H7 (cell line): ENCODE data around the gene COP1. TPM values are rescaled to one million over a fixed set of nuclear protein-coding genes. Genes with fewer than 3 reads are reported as not detected.

ENCODE experiments used
- DNase-seq: peaks from one replicate; pipeline ENCODE4 v3.0.0; 2012
- H3K27me3 ChIP-seq: 2 replicates; pipeline ENCODE4 v1.6.0; 2011; ENCODE audit warnings: mild to moderate bottlenecking, low read length; ENCODE audit not compliant: control insufficient read depth, insufficient read depth
- H3K36me3 ChIP-seq: replicated peaks from 2 replicates; pipeline ENCODE4 v1.5.1; 2011; ENCODE audit warnings: low read length; ENCODE audit not compliant: control insufficient read depth, insufficient read depth
- H3K4me3 ChIP-seq: 2 replicates; pipeline ENCODE4 v1.5.1; 2011; ENCODE audit warnings: low read depth, mild to moderate bottlenecking, control low read depth, low read length, moderate library complexity; ENCODE audit not compliant: insufficient read depth
- total RNA-seq: library from RNA; depleted of rRNA; stranded (reverse); fragments of >200 nt; shearing (Covaris generic); gene quantifications from 2 replicates; pipeline ENCODE4 v1.2.3, GENCODE V29; 2014

The COP1 gene
- total RNA-seq, 1 experiment from 2014 or later = 61.9 TPM

- no peaks in the 10 kb centered on the region for H3K27me3 ChIP-seq
- no peak for DNase-seq
- no peak overlapping the region for H3K4me3 ChIP-seq
- H3K36me3 ChIP-seq = no peaks in the 10 kb centered on the region
Observed at GRCh38 chr1:176178316-176178715, 28.8 kb downstream of the COP1 start.

- Histone ChIP-seq H3K36me3 (no peaks in the 10 kb centered on the region), H3K27me3 (no peaks in the 10 kb centered on the region), H3K4me3 (no peak overlapping the region)
- DNase-seq = no peak
Observed at GRCh38 chr1:176177764-176178163, 29.3 kb downstream of the COP1 start.

DNA sequence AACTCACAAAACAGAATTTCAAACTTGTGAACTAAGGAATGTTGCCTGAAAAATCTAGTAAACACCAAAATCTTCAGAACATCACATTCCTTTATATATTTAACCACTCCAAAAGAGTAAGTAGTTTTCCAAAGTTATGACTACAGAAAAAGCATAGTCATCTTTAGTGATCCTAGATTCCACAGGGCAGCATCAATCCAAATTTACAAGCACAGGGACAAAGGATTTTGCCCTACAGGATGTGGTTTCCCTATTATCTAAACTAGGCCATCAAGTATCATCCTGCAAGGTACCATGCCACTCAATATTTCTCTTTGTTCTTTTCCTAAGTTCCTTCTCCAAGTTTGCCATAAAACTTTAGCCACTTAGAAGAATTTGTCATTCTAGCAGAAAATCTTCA lies 33.0 kb downstream of the COP1 start:
- peaks cover 2% of the 10 kb centered on the region; the same call in 1 of the 2 replicates for H3K36me3 ChIP-seq
- H3K4me3 ChIP-seq = no peak overlapping the region
- no peak for DNase-seq
- H3K27me3 ChIP-seq = no peaks in the 10 kb centered on the region

DNA sequence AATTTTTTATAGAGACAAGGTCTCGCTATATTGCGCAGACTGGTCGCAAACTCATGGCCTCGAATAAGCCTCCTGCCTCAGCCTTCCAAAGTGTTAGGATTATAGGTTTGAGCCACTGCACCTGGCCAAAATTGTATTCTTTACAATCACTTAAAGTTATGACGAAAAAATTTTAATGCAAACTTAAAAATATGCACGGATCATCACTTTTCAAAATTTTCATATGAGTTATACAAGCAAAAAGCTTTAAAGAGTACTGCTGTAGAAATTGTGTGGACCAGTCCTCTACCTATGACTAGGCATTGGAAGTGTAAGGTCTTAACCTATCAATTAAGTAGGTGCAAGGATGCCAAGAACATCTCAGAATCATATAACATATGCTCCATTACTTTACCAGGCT lies 34.9 kb downstream of the COP1 start:
- DNase-seq = no peak
- H3K36me3 ChIP-seq = peaks cover 2% of the 10 kb centered on the region; the same call in 1 of the 2 replicates
- H3K4me3 ChIP-seq = no peak overlapping the region
- H3K27me3 ChIP-seq = no peaks in the 10 kb centered on the region

- peaks cover 2% of the 10 kb centered on the region; the same call in 1 of the 2 replicates for H3K36me3 ChIP-seq
- no peak for DNase-seq
- no peaks in the 10 kb centered on the region for H3K27me3 ChIP-seq
- H3K4me3 ChIP-seq = no peak overlapping the region
Observed at GRCh38 chr1:176167210-176167609, 39.9 kb downstream of the COP1 start.

DNA sequence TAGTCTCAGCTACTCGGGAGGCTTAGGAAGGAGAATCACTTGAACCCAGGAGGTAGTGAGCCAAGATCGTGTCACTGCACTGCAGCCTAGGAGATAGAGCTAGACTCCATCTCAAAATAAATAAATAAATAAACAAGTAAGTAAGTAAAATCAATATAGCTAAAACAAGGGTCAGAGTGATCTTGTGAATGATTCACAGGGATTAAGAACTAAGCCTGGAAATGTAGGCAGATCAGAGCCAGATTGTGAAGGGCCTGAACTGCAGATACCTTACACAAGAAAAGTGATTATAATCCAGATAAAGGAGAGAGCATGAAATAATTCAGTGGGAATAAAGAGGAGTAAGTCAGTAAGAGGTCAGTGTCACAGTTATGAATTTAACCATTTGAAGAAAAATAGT lies 41.5 kb downstream of the COP1 start:
- Histone ChIP-seq H3K4me3 (no peak overlapping the region), H3K27me3 (no peaks in the 10 kb centered on the region)
- no peak for DNase-seq

DNA sequence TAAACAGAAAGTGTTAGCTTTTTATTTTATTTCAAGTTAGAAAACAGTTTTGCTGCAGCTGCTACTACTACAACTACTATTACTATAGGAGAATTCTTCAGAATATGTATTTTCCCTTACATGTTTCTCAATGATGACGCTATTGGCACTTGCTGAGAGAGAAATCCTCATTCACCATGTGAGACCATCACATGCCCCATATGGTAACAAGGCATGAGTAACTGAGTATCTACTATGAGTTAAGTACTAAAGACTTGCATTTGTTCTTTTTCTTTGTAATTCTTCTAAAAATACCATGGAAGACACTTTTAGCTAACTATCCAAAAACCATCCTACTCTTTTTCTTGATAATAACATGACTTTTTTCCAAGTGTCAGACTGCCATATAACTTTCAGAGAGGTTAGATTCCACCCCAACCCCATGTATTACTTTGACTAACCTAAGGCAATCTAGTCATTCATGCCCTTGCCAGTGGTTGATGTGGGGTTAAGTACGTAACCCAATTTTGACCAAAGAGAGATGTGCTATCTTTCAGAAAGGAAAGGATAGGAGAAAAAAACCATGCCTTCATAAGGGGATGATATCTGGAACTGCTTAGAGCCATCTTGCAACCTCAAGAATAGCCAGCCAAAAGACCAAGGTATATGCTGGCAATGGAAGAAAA lies 42.9 kb downstream of the COP1 start:
- Histone ChIP-seq H3K36me3 (no peaks in the 10 kb centered on the region; the same call in 1 of the 2 replicates), H3K4me3 (no peak overlapping the region), H3K27me3 (no peaks in the 10 kb centered on the region)
- DNase-seq = no peak

More for the DNA sequence above, 41.5 kb downstream of the COP1 start:
- peaks cover 1% of the 10 kb centered on the region for H3K36me3 ChIP-seq

DNA sequence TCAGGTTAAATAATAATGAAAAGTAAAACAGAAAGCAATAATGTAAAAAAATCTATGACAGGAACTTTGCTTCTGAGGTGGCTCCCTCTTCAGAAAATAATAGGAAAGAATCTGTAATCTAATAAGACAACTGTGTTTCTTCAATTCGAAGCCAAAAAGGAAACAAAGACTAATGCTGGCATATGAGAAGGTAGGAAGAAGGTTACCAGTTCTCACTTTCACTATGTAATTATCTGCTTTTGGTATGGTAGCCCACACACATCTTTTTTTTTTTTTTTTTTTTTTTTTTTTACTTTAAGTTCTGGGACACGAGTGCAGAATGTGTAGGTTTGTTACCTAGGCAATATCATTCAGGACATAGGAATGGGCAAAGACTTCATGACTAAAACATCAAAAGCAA lies 47.1 kb downstream of the COP1 start:
- H3K27me3 ChIP-seq = no peaks in the 10 kb centered on the region
- H3K36me3 ChIP-seq = no peaks in the 10 kb centered on the region; the same call in 1 of the 2 replicates
- DNase-seq = no peak
- no peak overlapping the region for H3K4me3 ChIP-seq

GRCh38 chr1:176157995-176158394 lies 49.1 kb downstream of the COP1 start:
- no peaks in the 10 kb centered on the region; the same call in 1 of the 2 replicates for H3K36me3 ChIP-seq
- H3K27me3 ChIP-seq = no peaks in the 10 kb centered on the region
- no peak for DNase-seq
- H3K4me3 ChIP-seq = no peak overlapping the region

DNA sequence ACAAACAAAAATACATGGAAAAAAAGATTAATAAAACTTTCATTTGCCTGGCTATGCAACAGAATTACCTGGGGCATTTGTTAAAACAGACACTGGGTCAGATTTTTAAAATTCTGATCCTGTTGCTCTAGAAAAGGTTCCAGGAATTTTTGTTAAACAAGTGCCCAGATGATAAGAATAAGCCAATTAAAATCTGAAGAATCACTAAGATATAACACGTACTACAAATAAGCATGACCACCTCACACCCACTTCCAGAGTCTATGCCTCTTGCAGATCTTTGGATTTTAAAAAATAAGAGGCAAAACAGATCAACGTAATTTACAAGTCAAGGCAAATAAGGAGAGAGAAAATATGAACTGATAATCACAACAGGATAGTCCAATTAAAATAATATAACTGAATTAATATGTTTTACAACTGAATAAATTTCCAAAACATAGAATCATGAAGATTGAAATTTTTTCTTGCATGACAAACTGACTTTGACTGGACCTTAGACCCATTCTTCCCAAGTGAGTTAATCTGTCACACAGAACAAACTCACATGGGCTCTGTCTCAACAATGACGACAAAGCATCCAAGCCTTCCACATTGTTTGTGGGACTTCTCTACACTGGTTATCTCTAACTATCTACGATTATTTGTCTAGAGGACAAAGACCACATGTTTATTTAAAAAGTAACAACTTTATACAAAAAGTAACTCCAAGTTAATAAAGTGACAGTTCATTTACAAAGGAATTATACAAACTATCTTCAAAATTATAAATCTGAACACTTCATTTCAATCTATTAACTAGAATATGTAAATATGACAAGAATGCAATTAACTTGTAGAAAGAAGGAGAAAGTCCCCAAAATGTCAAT lies 56.9 kb downstream of the COP1 start:
- no peak for DNase-seq
- H3K4me3 ChIP-seq = no peak overlapping the region

GRCh38 chr1:176144526-176144925 lies 62.6 kb downstream of the COP1 start:
- no peaks in the 10 kb centered on the region for H3K36me3 ChIP-seq
- H3K4me3 ChIP-seq = no peak overlapping the region
- no peak for DNase-seq
- H3K27me3 ChIP-seq = no peaks in the 10 kb centered on the region

More for the DNA sequence above, 56.9 kb downstream of the COP1 start:
- Histone ChIP-seq H3K36me3 (no peaks in the 10 kb centered on the region; the same call in 1 of the 2 replicates), H3K27me3 (no peaks in the 10 kb centered on the region)

DNA sequence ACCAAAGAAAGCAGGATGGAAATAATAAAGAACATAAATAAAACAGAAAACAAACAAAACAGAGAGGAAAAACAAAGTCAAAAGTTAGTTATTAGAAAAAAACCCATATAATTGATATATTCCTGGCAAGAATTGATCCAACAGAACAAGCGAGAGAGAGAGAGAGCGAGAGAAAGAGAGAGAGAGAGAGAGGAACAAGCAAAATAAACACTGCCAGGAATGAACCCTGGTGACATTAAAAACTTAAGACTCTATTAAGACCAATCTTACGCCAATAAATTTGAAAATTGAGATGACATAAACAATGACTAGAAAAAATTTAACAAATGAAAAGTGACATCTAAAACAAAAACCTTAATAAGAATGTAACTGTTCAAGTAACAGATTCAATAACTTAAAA lies 64.1 kb downstream of the COP1 start:
- H3K27me3 ChIP-seq = no peaks in the 10 kb centered on the region
- no peak overlapping the region for H3K4me3 ChIP-seq
- DNase-seq = no peak
- H3K36me3 ChIP-seq = no peaks in the 10 kb centered on the region

DNA sequence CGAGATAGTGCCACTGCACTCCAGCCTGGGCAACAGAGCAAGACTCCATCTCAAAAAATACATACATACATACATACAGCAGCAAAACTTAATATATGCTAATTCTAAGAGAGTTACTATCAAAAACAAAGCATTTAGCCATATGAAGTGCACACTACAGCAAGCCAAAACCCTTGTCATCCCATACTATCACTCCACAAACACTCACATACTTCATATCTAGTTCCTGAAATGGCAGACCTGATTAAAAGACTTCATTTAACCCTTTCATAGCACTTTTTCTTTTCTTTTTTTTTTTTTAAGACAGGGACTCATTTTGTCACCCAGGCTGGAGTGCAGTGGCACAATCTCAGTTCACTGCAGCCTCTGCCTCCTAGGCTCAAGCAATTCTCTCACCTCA lies 65.6 kb downstream of the COP1 start:
- Histone ChIP-seq H3K27me3 (no peaks in the 10 kb centered on the region), H3K4me3 (no peak overlapping the region), H3K36me3 (no peaks in the 10 kb centered on the region)
- DNase-seq = no peak

DNA sequence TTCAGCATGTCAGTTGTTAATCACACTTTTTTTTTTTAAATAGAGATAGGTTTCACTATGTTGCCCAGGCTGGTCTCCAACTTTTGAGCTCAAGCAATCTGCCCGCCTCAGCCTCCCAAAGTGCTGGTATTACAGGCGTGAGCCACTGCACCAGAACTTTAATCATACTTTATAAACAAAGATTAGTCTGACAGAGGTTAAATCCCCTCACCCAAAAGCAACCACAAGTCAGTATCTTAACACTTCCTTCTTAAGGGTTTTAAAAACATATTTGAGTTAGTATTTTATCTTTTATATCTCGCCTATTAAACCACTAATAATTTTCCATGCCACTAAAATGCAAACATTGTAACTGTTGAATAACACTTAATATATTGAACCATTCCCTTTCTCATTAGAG lies 70.2 kb downstream of the COP1 start:
- Histone ChIP-seq H3K4me3 (no peak overlapping the region), H3K27me3 (no peaks in the 10 kb centered on the region), H3K36me3 (no peaks in the 10 kb centered on the region)
- DNase-seq = no peak

GRCh38 chr1:176134666-176135065 lies 72.4 kb downstream of the COP1 start:
- no peak overlapping the region for H3K4me3 ChIP-seq
- H3K36me3 ChIP-seq = no peaks in the 10 kb centered on the region
- no peaks in the 10 kb centered on the region for H3K27me3 ChIP-seq
- no peak for DNase-seq
